Measurements from ENCODE around the gene PXN. TPM values are rescaled to one million over a fixed set of nuclear protein-coding genes. Genes with fewer than 3 reads are reported as not detected.

Gene PXN
- total and polyA plus RNA-seq, 2 of the 13 experiments (the other 11 are each of a cell fraction or from before 2014, with no cell fraction given): 13.6 to 14.2 TPM

DNA sequence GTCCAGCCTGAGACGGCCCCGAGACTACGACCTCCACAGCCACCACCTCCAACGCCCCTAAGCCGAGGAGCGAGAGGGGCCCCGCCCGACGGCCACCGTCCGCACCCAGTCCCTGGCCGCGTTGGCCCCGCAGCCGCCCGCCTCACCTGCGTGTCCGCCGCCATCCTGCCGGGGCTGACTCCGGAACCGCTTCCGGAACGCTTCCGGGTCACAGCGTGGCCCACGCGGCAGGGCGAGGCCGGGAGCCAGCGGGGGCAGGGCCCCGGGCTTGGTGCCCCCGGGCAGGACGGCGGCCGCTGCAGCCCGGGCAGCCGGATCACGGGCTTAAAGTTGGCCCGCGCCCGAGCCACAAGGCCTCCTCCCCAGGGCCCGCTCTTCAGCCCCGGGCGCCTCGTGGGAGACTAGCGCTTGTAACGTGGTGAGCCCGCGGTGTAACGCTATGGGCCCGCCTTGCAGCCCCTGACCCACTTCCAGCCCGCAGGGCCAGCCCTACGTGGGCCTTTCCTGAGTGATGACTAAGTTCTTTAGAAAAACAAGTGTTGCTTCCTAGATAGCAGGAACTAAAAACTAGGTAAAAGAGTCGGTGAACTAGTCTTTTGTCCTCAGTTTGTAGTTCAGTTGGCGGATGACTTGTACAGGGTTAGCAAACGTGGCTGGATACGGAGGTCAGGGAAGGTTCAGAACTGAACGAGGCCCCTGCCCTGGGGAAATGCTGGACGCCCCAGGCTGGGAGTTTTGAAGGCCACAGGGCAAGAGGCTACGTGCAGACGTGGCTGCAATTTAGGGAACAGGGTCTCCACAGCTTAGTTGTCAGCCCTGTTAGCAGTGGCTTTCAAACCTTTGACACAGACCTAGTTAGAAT is 70.8 kb downstream of the PXN start, which contains the start of gene GCN1:
TSS of gene GCN1 (minus strand) at position 182 of the 862 bp plus-strand sequence. CDS start at position 164, 18 bp downstream.
- Histone ChIP-seq H3K4me3 (replicated peaks in 1 of 3; ENCODE audit: insufficient read depth in 1 of 3, low read depth in 2 of 3, low read length in 3 of 3) (peak within 1 kb of the TSS; percentile 80 to 88 (median 82)), H3K4me2 (ENCODE audit: low read depth, low read length) (peak within 1 kb of the TSS; percentile 96), H3K79me2 (ENCODE audit: insufficient read depth, low read length) (peaks cover 71% of the 10 kb centered on the region), H3K9ac (ENCODE audit: insufficient read depth, low read depth, low read length) (peak within 1 kb of the TSS; percentile 93), H3K4me1 (ENCODE audit: insufficient read depth, low read length) (peaks cover 70% of the 10 kb centered on the region), H2AFZ (ENCODE audit: low read length) (no peak within 1 kb of the TSS), H4K20me1 (ENCODE audit: insufficient read depth, low read length) (peaks cover 36% of the 10 kb centered on the region), H3K27me3 (ENCODE audit: control insufficient read depth in 1 of 2, insufficient read depth in 2 of 2, low read length in 2 of 2) (no peaks in the 10 kb centered on the region; a peak in 1 of 5 replicates), H3K27ac (ENCODE audit: extremely low read length, insufficient read depth, low read length) (peak within 1 kb of the TSS; percentile 94), H3K36me3 (replicated peaks in 1 of 2; ENCODE audit: control insufficient read depth in 1 of 2, insufficient read depth in 2 of 2, low read length in 2 of 2) (peaks cover 12 to 57% of the 10 kb centered on the region in 2 experiments), H3K9me3 (ENCODE audit: low read length) (no peaks in the 10 kb centered on the region)
- ATAC-seq: peak; percentile 84
- intact Hi-C loops (cut with micrococcal nuclease; ENCODE audit: unreplicated experiment): no loop called here
- WGBS (ENCODE audit: low lambda C conversion rate): 0% methylated on average over 9 of the region's 62 CpGs
- DNase-seq (ENCODE audit: low spot score): peak; percentile 78
- in situ Hi-C loops (cut with HindIII; ENCODE audit: extremely low pct_ligation_motif_present, low pct_unique_long_range_greater_than_20kb): no loop called here
- BruUV-seq (replicated peaks): TSS peak; percentile 95
- no peak for FAIRE-seq
- CTCF ChIA-PET (ENCODE audit: low intra/inter-chr PET ratio, low total read pairs): no interaction called here
- POLR2A ChIA-PET: interaction anchor here (0.9 to 4.5 kb wide), 5 partner anchors 13 to 96 kb away, joined by 3 to 45 read pairs (median 9); partner anchors contain the start of gene RNU4-2
- TF ChIP-seq ZNF205 (CRISPR knock-in tag; IDR thresholded peaks at IDR 0.05) (peak; percentile 48), SRF (IDR thresholded peaks at IDR 0.05; ENCODE audit: low read depth, low read length) (no peak), STAT5B (CRISPR knock-in tag; IDR thresholded peaks at IDR 0.05) (0 out of 2 replicates have a peak, but pooled peaks have one; percentile 26), SAFB2 (CRISPR knock-in tag; IDR thresholded peaks at IDR 0.05; ENCODE audit: borderline replicate concordance, low read depth) (peak; percentile 55), HNRNPK (IDR thresholded peaks at IDR 0.05; ENCODE audit: low read depth, low read length, poor library complexity, severe bottlenecking) (no peak), HNRNPH1 (optimal IDR thresholded peaks at IDR 0.05; ENCODE audit: low read depth, low read length) (no peak), ZFP37 (CRISPR knock-in tag; IDR thresholded peaks at IDR 0.05; ENCODE audit: borderline replicate concordance) (no peak), FLYWCH1 (CRISPR knock-in tag; IDR thresholded peaks at IDR 0.05) (0 out of 2 replicates have a peak, but pooled peaks have one; percentile 53), ZNF878 (CRISPR knock-in tag; IDR thresholded peaks at IDR 0.05) (no peak; the same call in 1 of the 2 replicates), SRSF9 (IDR thresholded peaks at IDR 0.05; ENCODE audit: borderline replicate concordance, insufficient read depth, low read depth, low read length, poor library complexity, severe bottlenecking) (no peak), U2AF1 (optimal IDR thresholded peaks at IDR 0.05; ENCODE audit: low read depth, low read length) (no peak)
- TF ChIP-seq, protein P1, sequence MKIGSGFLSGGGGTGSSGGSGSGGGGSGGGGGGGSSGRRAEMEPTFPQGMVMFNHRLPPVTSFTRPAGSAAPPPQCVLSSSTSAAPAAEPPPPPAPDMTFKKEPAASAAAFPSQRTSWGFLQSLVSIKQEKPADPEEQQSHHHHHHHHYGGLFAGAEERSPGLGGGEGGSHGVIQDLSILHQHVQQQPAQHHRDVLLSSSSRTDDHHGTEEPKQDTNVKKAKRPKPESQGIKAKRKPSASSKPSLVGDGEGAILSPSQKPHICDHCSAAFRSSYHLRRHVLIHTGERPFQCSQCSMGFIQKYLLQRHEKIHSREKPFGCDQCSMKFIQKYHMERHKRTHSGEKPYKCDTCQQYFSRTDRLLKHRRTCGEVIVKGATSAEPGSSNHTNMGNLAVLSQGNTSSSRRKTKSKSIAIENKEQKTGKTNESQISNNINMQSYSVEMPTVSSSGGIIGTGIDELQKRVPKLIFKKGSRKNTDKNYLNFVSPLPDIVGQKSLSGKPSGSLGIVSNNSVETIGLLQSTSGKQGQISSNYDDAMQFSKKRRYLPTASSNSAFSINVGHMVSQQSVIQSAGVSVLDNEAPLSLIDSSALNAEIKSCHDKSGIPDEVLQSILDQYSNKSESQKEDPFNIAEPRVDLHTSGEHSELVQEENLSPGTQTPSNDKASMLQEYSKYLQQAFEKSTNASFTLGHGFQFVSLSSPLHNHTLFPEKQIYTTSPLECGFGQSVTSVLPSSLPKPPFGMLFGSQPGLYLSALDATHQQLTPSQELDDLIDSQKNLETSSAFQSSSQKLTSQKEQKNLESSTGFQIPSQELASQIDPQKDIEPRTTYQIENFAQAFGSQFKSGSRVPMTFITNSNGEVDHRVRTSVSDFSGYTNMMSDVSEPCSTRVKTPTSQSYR (CRISPR knock-in tag; IDR thresholded peaks at IDR 0.05; ENCODE audit: borderline replicate concordance): peak; percentile 82; the same call in 1 of the 2 replicates
- TF ChIP-seq, protein P2, sequence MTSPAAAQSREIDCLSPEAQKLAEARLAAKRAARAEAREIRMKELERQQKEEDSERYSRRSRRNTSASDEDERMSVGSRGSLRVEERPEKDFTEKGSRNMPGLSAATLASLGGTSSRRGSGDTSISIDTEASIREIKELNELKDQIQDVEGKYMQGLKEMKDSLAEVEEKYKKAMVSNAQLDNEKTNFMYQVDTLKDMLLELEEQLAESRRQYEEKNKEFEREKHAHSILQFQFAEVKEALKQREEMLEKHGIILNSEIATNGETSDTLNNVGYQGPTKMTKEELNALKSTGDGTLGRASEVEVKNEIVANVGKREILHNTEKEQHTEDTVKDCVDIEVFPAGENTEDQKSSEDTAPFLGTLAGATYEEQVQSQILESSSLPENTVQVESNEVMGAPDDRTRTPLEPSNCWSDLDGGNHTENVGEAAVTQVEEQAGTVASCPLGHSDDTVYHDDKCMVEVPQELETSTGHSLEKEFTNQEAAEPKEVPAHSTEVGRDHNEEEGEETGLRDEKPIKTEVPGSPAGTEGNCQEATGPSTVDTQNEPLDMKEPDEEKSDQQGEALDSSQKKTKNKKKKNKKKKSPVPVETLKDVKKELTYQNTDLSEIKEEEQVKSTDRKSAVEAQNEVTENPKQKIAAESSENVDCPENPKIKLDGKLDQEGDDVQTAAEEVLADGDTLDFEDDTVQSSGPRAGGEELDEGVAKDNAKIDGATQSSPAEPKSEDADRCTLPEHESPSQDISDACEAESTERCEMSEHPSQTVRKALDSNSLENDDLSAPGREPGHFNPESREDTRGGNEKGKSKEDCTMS (CRISPR knock-in tag; conservative IDR thresholded peaks at IDR 0.05): no peak
- TF ChIP-seq, protein P3, sequence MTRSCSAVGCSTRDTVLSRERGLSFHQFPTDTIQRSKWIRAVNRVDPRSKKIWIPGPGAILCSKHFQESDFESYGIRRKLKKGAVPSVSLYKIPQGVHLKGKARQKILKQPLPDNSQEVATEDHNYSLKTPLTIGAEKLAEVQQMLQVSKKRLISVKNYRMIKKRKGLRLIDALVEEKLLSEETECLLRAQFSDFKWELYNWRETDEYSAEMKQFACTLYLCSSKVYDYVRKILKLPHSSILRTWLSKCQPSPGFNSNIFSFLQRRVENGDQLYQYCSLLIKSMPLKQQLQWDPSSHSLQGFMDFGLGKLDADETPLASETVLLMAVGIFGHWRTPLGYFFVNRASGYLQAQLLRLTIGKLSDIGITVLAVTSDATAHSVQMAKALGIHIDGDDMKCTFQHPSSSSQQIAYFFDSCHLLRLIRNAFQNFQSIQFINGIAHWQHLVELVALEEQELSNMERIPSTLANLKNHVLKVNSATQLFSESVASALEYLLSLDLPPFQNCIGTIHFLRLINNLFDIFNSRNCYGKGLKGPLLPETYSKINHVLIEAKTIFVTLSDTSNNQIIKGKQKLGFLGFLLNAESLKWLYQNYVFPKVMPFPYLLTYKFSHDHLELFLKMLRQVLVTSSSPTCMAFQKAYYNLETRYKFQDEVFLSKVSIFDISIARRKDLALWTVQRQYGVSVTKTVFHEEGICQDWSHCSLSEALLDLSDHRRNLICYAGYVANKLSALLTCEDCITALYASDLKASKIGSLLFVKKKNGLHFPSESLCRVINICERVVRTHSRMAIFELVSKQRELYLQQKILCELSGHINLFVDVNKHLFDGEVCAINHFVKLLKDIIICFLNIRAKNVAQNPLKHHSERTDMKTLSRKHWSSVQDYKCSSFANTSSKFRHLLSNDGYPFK (CRISPR knock-in tag; IDR thresholded peaks at IDR 0.05; ENCODE audit: borderline replicate concordance): peak; percentile 64; the same call in 1 of the 2 replicates

Measured in HepG2 (cell line).